Fibroblast of the conjunctiva (primary cell): ENCODE results near the gene ZNF563.
A peak's percentile ranks its signal among the peaks of the same experiment; 100 is the strongest.
"Not testable (repeated sequence)": the region's sequence is repeated elsewhere in the genome, so short reads cannot be mapped to it uniquely, and the experiment has no call there.

Source experiments
- DNase-seq: peaks from one replicate; pipeline ENCODE4 v3.0.0-alpha.2; 2010; ENCODE audit warnings: low read depth

ZNF563 gene

GRCh38 chr19:12333162-12334159, at the start of gene ZNF563:
Gene ZNF563 (minus strand): TSS chr19:12333633. CDS start chr19:12333482, 151 bp downstream.
- peak; percentile 87 for DNase-seq

DNA sequence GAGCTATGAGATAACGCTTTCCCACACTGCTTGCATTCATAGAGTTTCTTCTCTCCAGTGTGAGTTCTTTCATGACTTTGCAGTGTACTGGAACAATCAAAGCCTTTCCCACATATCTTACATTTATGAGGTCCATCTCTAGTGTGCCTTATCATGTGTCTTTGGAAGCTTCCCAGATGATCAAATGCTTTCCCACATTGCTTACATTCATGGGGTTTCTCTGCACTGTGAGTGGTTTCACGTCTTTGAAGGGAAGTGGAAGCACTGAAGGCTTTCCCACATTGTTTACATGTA, 47.0 kb upstream of the ZNF563 start:
- DNase-seq, result no peak

DNA sequence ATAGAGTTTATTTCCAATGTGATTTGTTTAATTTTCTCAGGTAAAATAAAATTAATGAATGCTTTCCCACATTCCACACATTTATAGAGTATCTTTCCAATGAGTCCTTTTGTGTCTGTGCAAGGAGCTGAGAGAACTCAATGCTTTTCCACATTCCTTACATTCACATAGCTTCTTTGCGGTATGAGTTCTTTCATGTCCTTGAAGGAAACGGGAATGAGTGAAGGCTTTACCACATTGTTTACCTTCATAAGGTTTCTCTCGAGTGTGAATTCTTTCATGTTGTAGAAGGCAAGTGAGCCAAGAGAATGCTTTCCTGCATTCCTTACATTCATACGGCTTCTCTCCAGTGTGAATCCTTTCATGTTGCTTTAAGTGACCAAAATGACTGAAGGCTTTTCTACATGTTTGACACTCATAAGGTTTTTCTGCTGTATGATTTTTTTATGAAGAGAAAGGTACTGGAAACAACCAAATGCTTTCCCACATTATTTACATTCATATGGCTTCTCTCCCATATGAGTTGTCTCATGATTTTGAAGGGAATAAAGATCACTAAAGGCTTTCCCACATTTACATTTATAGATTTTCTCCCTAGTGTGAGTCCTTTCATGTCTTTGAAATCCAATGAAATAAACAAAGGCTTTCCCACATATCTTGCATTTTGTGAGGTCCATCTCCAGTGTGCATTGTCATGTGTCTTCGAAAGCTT, 46.5 kb upstream of the ZNF563 start:
- no peak for DNase-seq

DNA sequence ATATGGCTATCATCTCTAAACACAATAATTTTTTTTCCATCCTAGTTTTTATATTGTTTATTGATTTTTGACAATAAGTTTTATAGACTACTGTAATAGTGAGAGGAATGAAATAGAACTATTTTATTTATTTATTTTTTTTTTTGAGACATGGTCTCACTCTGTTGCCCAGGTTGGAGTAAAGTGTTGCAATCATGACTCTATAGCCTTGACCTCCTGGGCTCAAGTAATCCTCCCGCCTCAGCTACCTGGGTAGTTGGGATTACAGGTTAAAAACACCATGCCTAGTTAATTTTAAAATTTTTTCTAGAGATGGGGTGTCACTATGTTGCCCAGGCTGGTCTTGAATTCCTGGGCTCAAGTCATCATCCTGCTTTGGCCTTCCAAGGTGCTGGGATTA, 40.6 kb upstream of the ZNF563 start:
- DNase-seq, result no peak

DNA sequence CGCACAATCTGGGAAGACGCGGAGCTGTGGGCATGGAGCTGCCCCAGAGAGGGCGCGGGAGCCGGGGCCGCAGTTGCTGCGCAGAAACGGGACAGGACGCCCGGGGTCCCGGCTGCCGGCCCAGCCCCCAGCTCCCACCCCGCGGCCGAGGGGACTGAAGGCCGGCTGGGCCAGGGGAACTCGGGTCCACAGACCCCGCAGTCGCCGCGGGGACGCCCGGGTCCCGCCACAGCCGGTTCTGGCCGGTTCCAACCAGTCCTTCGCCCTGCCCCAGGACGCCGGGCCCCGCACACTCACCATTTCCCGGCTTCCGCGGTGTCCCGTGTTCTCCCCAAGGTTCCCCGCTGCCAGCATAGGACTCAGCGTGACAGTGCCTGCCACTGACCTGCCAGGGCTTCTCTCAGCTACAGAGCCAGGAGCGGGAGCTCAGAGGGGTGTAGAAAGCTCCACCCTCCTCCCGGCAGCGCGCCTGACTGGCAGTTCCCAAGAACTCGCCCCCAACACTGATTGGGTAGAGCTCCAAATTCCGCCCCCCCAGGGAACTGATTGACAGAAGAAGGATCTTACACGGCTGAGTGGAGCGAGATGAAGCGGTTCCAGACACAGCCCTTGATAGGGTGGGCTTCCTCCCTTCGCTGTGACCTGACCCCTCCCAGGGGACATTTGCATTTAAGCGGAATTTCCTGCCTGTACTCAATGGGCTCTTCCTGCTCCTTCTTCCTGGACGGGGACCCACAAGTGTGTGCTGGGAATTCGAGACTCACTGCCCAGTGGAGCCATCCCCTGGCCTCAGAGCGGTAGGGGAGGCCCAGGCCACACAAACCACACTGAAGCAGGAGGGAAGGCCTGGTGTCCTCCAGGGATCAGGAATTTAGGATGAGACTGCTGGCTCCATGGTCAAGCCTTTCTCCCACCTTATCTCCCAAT, 32.1 kb upstream of the ZNF563 start, which contains the start of gene ZNF442:
Gene ZNF442, minus strand, starts transcription at position 448 of the 927 bp plus-strand sequence. CDS start 2,052 bp downstream, outside the sequence.
- peak; percentile 89 for DNase-seq

- DNase-seq, result no peak
These were observed 31.2 kb upstream of the ZNF563 start for GRCh38 chr19:12364391-12365235.

DNA sequence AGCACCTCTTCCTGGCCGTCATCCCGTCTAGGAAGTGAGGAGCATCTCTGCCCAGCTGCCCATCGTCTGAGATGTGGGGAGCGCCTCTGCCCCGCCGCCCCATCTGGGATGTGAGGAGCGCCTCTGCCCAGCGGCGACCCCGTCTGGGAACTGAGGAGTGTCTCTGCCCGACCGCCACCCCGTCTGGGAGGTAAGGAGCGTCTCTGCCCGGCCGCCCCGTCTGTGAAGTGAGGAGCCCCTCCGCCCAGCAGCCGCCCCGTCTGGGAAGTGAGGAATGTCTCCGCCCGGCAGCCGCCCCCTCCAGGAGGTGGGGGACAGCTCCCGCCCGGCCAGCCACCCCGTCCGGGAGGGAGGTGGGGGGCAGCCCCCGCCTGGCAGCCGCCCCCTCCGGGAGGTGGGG, 28.8 kb upstream of the ZNF563 start:
- not testable (repeated sequence) for DNase-seq

- DNase-seq, result no peak
These were observed 19.9 kb upstream of the ZNF563 start for GRCh38 chr19:12353375-12353774.

- no peak for DNase-seq
These were observed 17.4 kb upstream of the ZNF563 start for GRCh38 chr19:12350890-12351197.

- no peak for DNase-seq
These were observed 16.9 kb upstream of the ZNF563 start for GRCh38 chr19:12350185-12350889.

GRCh38 chr19:12346896-12347295, 13.5 kb upstream of the ZNF563 start:
- no peak for DNase-seq

DNA sequence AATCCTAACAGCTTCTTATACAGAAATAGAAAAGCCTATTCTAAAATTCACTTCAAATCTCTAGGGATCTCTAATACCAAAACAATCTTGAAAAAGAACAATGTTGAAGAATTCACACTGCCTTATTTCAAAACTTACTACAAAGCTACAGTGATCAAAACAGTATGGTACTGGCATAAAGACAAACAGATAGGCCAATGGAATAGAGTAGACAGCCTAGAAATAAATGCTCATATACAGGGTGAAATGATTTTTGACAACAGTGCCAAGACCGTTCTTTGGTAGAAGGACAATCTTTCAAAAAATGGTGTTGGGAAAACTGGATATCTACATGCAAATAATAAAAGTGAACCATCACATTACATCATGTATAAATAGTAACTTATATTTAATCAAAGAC, 11.8 kb upstream of the ZNF563 start:
- DNase-seq, result no peak

GRCh38 chr19:12331211-12331941, 2.1 kb downstream of the ZNF563 start:
- DNase-seq, result no peak

DNA sequence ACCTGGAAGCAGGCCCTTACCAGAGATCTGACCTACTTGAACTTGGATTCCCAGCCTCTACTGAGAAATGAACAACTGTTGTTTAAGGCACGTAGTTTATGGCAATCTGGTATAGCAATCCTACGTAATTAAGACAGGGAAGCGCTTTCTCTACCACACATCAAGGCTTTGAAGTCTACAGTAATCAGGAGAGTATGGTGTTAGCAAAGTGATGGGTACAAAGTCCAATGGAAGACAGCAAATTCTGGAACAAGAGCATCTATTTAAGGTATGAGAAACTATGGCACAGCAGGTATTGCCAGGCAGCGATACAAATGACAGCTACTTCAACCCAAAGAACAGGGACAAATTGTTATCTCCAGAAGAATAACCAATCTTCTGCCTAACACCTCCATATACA, 3.1 kb downstream of the ZNF563 start:
- no peak for DNase-seq

DNA sequence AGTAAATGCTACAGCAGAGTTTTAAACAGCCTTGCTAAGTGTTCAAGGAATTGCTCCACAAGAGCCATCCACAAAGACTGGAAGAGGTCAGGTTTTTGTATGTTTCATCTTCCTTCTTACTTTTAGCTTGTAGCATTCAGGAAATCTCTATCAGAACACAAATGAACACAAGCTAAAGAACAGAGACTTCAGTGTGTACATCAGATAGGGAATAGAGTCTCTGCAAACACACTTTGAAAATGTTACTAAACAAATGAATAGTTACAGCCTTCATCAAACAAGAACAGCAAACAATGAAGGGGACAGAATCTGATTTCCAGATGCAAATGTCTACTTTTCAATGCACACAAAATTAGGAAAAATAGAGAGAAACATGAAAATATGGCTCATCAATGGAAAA, 7.7 kb downstream of the ZNF563 start:
- no peak for DNase-seq

GRCh38 chr19:12318782-12319413, 14.5 kb downstream of the ZNF563 start:
- DNase-seq, result no peak

GRCh38 chr19:12314553-12314952, 18.9 kb downstream of the ZNF563 start:
- no peak for DNase-seq

- not testable (repeated sequence) for DNase-seq
These were observed 24.5 kb downstream of the ZNF563 start for GRCh38 chr19:12308891-12309290.

- no peak for DNase-seq
These were observed 38.2 kb downstream of the ZNF563 start for GRCh38 chr19:12295191-12295590.
